ENCODE data around the gene JMJD8.

DNA sequence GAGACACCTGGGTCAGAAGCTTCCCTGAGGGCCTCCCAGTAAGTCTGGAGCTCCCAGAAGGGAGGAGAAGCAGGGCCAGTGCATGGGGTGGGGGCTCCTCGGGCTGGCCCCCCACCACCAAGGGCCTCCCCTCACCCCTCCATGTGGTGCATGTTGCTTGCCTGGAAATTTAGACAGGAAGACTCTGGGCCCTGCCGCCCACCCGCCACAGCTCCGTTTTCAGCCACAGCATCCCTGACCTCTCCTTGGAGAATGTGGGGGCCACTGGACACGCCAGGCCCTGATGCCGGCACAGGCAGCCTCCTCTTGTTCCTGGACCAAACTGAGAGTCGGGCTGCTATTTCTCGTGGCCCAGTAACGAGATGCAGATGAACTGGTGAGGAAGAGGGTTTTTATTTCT is 45.3 kb downstream of the JMJD8 start:
- TF ChIP-seq CTCF (IDR thresholded peaks at IDR 0.05) (no peak), POLR2A (IDR thresholded peaks at IDR 0.05) (no peak), EP300 (IDR thresholded peaks at IDR 0.05) (no peak)

Data from ovary (tissue), 3 donors.